Muscle of leg (tissue), 11 donors: Measurements from ENCODE around the gene ARHGEF12. TPM values are rescaled to one million over a fixed set of nuclear protein-coding genes. Genes with fewer than 3 reads are reported as not detected.
A peak's percentile ranks its signal among the peaks of the same experiment; 100 is the strongest.

ENCODE experiments used
- DNase-seq: peaks from one replicate; pipeline ENCODE4 v3.0.0; 2013
- H3K27ac ChIP-seq: one replicate; pipeline ENCODE4 v1.5.1; 2013; ENCODE audit warnings: mild to moderate bottlenecking, low read length, control low read depth
- H3K27me3 ChIP-seq: one replicate; pipeline ENCODE4 v1.6.1; 2013; ENCODE audit warnings: low read length; ENCODE audit not compliant: control insufficient read depth, insufficient read depth
- H3K36me3 ChIP-seq: one replicate; pipeline ENCODE4 v1.6.1; 2013; ENCODE audit warnings: low read length; ENCODE audit not compliant: control insufficient read depth, insufficient read depth
- H3K4me1 ChIP-seq: one replicate; pipeline ENCODE4 v1.6.1; 2013; ENCODE audit warnings: low read length; ENCODE audit not compliant: control insufficient read depth, insufficient read depth
- H3K4me3 ChIP-seq: one replicate; pipeline ENCODE4 v1.5.1; 2013; ENCODE audit warnings: low read length, control low read depth
- H3K9me3 ChIP-seq: replicated peaks from 2 replicates; pipeline ENCODE4 v1.6.1; 2013; ENCODE audit warnings: low read depth, low read length; ENCODE audit not compliant: control insufficient read depth
- WGBS: methylation state at CpG from one replicate; pipeline ENCODE4 v1.1.5; 2013; ENCODE audit warnings: missing lambda C conversion rate; ENCODE audit not compliant: insufficient coverage; 5-methylcytosine and 5-hydroxymethylcytosine counted together
- polyA plus RNA-seq, 8 donors: library from polyadenylated mRNA; unstranded; fragments of 120-200 nt; gene quantifications; one replicate each; pipeline versions ENCODE4 v1.2.1 to v1.2.3, GENCODE V29; 2013; ENCODE audit warnings: inconsistent platforms in 1 of 8, low replicate concordance in 1 of 8; ENCODE audit not compliant: insufficient read length in 8 of 8, insufficient read depth in 1 of 8
- total RNA-seq: library from RNA; stranded (reverse); fragments of 120-200 nt; gene quantifications from one replicate; pipeline ENCODE4 v1.2.4, GENCODE V29; 2013

ARHGEF12 gene
- total and polyA plus RNA-seq, 9 donors = 26.5 to 53.6 (median 36.5) TPM

DNA sequence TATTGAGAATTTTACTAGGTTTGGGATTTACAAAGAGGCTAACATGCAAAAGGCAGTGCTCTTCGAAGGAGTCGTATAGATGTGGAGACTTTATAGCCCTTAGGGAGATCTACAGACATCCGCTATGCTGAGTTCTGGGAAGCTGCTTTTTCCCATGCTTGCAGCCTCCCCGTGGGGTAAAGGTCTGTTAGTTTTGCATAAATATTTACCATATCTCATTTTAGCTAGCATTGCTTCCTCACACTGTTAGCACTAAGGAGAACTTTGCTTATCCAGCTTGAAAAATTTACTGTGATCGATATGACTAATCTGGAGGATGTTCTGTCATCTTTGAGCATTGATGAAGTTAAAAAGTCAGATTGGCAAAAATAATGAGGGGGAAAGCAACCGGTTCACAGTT is 18.6 kb downstream of the ARHGEF12 start:
- Histone ChIP-seq H3K27ac (peak overlapping the region; percentile 31), H3K27me3 (no peaks in the 10 kb centered on the region)
- DNase-seq = peak; percentile 55

DNA sequence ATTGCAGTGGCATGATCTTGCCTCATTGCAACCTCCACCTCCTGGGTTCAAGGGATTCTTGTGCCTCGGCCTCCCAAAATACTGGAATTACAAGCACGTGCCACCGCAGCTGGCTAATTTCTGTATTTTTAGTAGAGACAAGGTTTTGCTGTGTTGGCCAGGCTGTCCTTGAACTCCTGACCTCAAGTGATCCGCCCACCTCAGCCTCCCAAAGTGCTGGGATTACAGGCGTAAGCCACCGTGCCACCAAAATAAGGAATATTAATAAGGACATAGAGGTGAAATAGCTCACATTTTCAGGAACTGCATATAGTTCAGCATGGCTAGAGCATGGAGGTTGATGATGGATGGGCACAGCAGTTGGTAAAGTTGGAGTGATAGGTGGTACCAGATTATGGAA is 21.4 kb downstream of the ARHGEF12 start:
- 100% methylated on average over 1 of the region's 6 CpGs for WGBS
- no peaks in the 10 kb centered on the region for H3K36me3 ChIP-seq
- H3K27me3 ChIP-seq = no peaks in the 10 kb centered on the region
- no peak overlapping the region for H3K4me3 ChIP-seq
- H3K27ac ChIP-seq = no peak overlapping the region
- no peaks in the 10 kb centered on the region for H3K9me3 ChIP-seq
- H3K4me1 ChIP-seq = peaks cover 2% of the 10 kb centered on the region
- DNase-seq = no peak

More for the DNA sequence above, 18.6 kb downstream of the ARHGEF12 start:
- 50% methylated on average over 1 of the region's 6 CpGs for WGBS
- H3K9me3 ChIP-seq = no peaks in the 10 kb centered on the region
- H3K36me3 ChIP-seq = no peaks in the 10 kb centered on the region
- H3K4me1 ChIP-seq = peaks cover 2% of the 10 kb centered on the region
- no peak overlapping the region for H3K4me3 ChIP-seq

GRCh38 chr11:120358729-120359128 is 22.5 kb downstream of the ARHGEF12 start:
- H3K4me3 ChIP-seq = no peak overlapping the region
- 94% methylated on average over 3 of the region's 3 CpGs for WGBS
- peaks cover 2% of the 10 kb centered on the region for H3K4me1 ChIP-seq
- no peaks in the 10 kb centered on the region for H3K27me3 ChIP-seq
- no peaks in the 10 kb centered on the region for H3K36me3 ChIP-seq
- no peak for DNase-seq
- no peak overlapping the region for H3K27ac ChIP-seq
- H3K9me3 ChIP-seq = no peaks in the 10 kb centered on the region

DNA sequence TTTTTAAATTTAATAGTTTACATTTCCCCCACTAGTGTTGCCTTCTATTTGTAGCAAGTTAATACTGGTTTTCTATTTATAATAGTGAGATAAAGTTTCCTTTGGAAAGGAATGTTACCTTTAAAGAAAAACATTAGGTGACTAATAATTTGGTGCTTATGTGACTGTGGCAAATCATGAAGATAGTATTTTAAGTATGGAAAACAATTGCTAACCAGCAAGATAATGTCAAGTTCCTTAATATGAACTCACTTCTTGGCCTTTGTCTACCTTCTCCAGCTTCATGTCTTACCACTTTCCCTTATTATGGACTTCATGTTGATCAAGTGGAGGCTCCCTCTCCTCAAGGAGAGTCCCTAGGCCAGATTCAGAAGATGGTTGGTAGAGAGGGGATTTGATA is 27.2 kb downstream of the ARHGEF12 start:
- Histone ChIP-seq H3K27ac (no peak overlapping the region), H3K9me3 (no peaks in the 10 kb centered on the region), H3K4me1 (no peaks in the 10 kb centered on the region), H3K4me3 (no peak overlapping the region), H3K36me3 (no peaks in the 10 kb centered on the region), H3K27me3 (no peaks in the 10 kb centered on the region)
- DNase-seq = no peak

DNA sequence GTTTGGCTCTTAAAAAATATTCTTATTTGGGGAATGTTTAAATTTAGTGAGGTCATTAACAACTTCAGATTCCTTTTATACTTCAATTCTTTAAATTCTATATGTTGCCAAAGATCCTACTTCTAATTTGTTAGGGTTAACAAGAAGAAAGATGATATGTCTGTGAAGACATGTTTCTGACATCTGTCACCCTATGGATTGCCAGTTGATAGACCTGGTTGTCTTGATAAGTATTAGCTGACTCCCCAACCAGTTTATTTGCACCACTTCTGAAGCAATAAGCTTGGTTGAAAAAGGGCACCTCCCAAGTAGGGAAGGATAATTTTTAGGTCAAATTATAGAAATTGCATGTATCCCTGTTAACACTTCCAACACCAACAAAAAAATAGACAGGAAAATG is 29.3 kb downstream of the ARHGEF12 start:
- no peak overlapping the region for H3K27ac ChIP-seq
- no peaks in the 10 kb centered on the region for H3K27me3 ChIP-seq
- no peak for DNase-seq
- no peaks in the 10 kb centered on the region for H3K36me3 ChIP-seq
- H3K4me1 ChIP-seq = no peaks in the 10 kb centered on the region
- no peaks in the 10 kb centered on the region for H3K9me3 ChIP-seq
- no peak overlapping the region for H3K4me3 ChIP-seq

DNA sequence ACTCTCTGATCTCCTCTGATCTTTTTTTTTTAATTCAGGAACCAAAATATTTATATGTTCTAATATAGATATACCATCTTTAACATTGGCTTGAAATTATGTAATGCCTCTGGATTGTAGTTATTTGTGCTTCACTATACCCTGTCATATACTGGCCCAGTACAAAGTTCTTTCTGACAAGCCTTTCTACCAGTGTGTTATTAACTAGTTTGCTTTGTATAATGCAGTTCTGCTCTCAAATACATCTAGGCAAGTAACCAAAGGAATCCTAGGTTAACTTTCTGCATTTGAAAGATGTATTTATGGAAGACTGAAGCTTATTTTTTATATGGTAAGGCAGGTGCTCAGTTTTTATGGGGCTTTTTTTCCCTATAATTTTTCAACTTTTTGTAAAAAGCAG is 36.1 kb downstream of the ARHGEF12 start:
- Histone ChIP-seq H3K9me3 (no peaks in the 10 kb centered on the region), H3K27ac (no peak overlapping the region), H3K36me3 (no peaks in the 10 kb centered on the region), H3K4me1 (no peaks in the 10 kb centered on the region), H3K4me3 (no peak overlapping the region), H3K27me3 (no peaks in the 10 kb centered on the region)
- DNase-seq = no peak

- Histone ChIP-seq H3K36me3 (no peaks in the 10 kb centered on the region), H3K4me1 (no peaks in the 10 kb centered on the region), H3K4me3 (no peak overlapping the region), H3K9me3 (peaks cover 3% of the 10 kb centered on the region), H3K27ac (no peak overlapping the region), H3K27me3 (no peaks in the 10 kb centered on the region)
- DNase-seq = no peak
- no CpG with 5 or more reads among the region's 3 CpGs for WGBS
Observed at GRCh38 chr11:120375076-120375475, 38.9 kb downstream of the ARHGEF12 start.

DNA sequence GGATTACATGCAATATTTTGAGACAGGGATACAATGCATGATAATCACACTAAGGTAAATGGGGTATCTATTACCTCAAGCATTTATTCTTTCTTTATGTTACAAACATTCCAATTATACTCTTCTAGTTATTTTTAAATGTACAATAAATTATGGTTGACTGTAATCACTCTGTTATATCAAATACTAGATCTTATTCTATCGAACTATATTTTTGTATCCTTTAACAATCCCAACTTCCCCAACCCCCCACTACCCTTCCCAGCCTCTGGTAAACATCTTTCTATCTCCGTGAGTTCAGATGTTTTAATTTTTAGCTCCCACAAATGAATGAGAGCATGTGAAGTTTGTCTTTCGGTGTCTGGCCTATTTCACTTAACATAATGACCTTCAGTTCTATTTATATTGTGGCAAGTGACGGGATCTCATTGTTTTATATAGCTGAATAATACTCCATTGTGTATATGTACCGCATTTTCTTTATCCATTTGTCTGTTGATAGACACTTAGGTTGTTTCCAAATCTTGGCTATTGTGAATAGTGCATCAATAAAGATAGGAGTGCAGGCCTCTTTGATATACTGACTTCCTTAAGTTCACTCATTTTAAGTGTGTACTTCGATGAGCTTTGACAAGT is 40.5 kb downstream of the ARHGEF12 start:
- Histone ChIP-seq H3K4me1 (no peaks in the 10 kb centered on the region), H3K4me3 (no peak overlapping the region), H3K27me3 (no peaks in the 10 kb centered on the region), H3K27ac (no peak overlapping the region), H3K9me3 (peaks cover 3% of the 10 kb centered on the region), H3K36me3 (no peaks in the 10 kb centered on the region)
- no peak for DNase-seq
- WGBS = no CpG with 5 or more reads among the region's 6 CpGs

- peaks cover 3% of the 10 kb centered on the region for H3K9me3 ChIP-seq
- no peak overlapping the region for H3K27ac ChIP-seq
- no peaks in the 10 kb centered on the region for H3K27me3 ChIP-seq
- no peaks in the 10 kb centered on the region for H3K4me1 ChIP-seq
- WGBS = no CpG with 5 or more reads among the region's 3 CpGs
- DNase-seq = no peak
- no peak overlapping the region for H3K4me3 ChIP-seq
- no peaks in the 10 kb centered on the region for H3K36me3 ChIP-seq
Observed at GRCh38 chr11:120378474-120378873, 42.3 kb downstream of the ARHGEF12 start.

DNA sequence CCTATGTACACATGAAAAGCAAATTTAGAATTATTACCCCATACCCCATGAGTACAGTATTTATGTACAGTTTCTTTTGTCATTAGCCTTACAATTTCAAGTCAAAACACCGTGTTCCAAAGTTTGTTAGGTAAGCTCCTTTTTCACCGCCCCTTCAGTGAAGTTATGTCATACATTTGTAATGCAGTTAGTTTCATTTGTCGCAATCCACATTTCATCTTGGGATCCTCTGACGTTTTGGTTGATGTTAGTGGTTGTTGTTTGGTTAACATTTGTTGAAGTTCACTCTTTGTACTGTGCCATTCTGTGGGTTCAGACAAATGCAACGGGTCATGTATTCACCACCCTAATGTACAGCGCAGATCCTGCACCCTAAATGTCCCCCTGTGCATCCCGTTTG is 45.2 kb downstream of the ARHGEF12 start:
- Histone ChIP-seq H3K36me3 (no peaks in the 10 kb centered on the region), H3K4me1 (no peaks in the 10 kb centered on the region), H3K27me3 (no peaks in the 10 kb centered on the region), H3K4me3 (no peak overlapping the region), H3K9me3 (peaks cover 3% of the 10 kb centered on the region), H3K27ac (no peak overlapping the region)
- DNase-seq = no peak
- WGBS = no CpG with 5 or more reads among the region's 7 CpGs

- 88% methylated on average over 2 of the region's 4 CpGs for WGBS
- H3K4me3 ChIP-seq = no peak overlapping the region
- H3K36me3 ChIP-seq = no peaks in the 10 kb centered on the region
- H3K27ac ChIP-seq = no peak overlapping the region
- no peaks in the 10 kb centered on the region for H3K4me1 ChIP-seq
- no peaks in the 10 kb centered on the region for H3K9me3 ChIP-seq
- no peak for DNase-seq
- no peaks in the 10 kb centered on the region for H3K27me3 ChIP-seq
Observed at GRCh38 chr11:120383518-120384155, 47.4 kb downstream of the ARHGEF12 start.
